Aorta (tissue), 5 donors: ENCODE measurements around the gene S100Z. TPM values are rescaled to one million over a fixed set of nuclear protein-coding genes. Genes with fewer than 3 reads are reported as not detected.

Source experiments
- ATAC-seq: fragments of 200-7000 bp; cut with Tn5 transposase; one replicate; pipeline ENCODE4 v1.9.1; 2022; ENCODE audit warnings: moderate library complexity; ENCODE audit not compliant: low FRiP score
- DNase-seq, 2 donors: peaks; one replicate each; pipeline ENCODE4 v3.0.0-alpha.2; 2020
- H3K27ac ChIP-seq, 2 donors: one replicate each; pipeline ENCODE4 v1.5.1; 2013; ENCODE audit warnings: low read length in 2 of 2, mild to moderate bottlenecking in 2 of 2, moderate library complexity in 2 of 2, control low read depth in 1 of 2, inconsistent platforms in 1 of 2, low read depth in 1 of 2
- H3K27me3 ChIP-seq, 2 donors: one replicate each; pipeline ENCODE4 v1.6.1; 2013; ENCODE audit warnings: control low read depth in 1 of 2, low read length in 1 of 2, mild to moderate bottlenecking in 1 of 2, moderate library complexity in 1 of 2; ENCODE audit not compliant: insufficient read depth in 2 of 2, control insufficient read depth in 1 of 2
- H3K36me3 ChIP-seq, 2 donors: one replicate each; pipeline ENCODE4 v1.6.1; 2013; ENCODE audit warnings: control low read depth in 1 of 2, low read length in 1 of 2, mild to moderate bottlenecking in 1 of 2; ENCODE audit not compliant: insufficient read depth in 2 of 2, control insufficient read depth in 1 of 2
- H3K4me1 ChIP-seq, 2 donors: one replicate each; pipeline ENCODE4 v1.6.1; 2013; ENCODE audit warnings: low read length in 2 of 2, control low read depth in 1 of 2, mild to moderate bottlenecking in 1 of 2, moderate library complexity in 1 of 2; ENCODE audit not compliant: insufficient read depth in 2 of 2, control insufficient read depth in 1 of 2
- H3K4me3 ChIP-seq, 2 donors: one replicate each; pipeline ENCODE4 v1.5.1; 2013; ENCODE audit warnings: low read length in 2 of 2, control low read depth in 1 of 2, mild to moderate bottlenecking in 1 of 2
- H3K9me3 ChIP-seq: one replicate; pipeline ENCODE4 v1.6.1; 2013; ENCODE audit warnings: mild to moderate bottlenecking, low read length; ENCODE audit not compliant: control insufficient read depth
- WGBS, 2 donors: extraction: QIAGEN DNeasy Blood & Tissue Kit; methylation state at CpG; one replicate each; pipeline ENCODE4 v1.1.7; 2013; 5-methylcytosine and 5-hydroxymethylcytosine counted together
- intact Hi-C, 2 donors: fragments of 100-400 bp; cut with DNase I; formaldehyde crosslinking; loops; one replicate each; pipeline versions ENCODE4 v1.14.2 to v1.15.0; 2022
- polyA plus RNA-seq, 2 donors: library from polyadenylated mRNA; stranded (reverse); fragments of 200-250 nt; gene quantifications; one replicate each; pipeline ENCODE4 v1.2.3, GENCODE V29; 2013
- total RNA-seq, 2 donors: library from RNA; stranded (reverse); fragmentation: NEBNext Ultra II Directional; extraction: Animal tissue kit (Norgen Biotek cat#: 25700); gene quantifications; one replicate each; pipeline ENCODE4 v1.2.1, GENCODE V29; 2021
- donor health status: healthy with polysubstance abuse.
- donor health status: Bipolar disorder and iron deficiency.
- donor health status: DM: no; HTN: no; CAD: no.
- donor health status: DM: no; HTN: no; CAD: no.
- donor health status: DM: yes; HTN: yes; CAD: no.

S100Z gene
- total and polyA plus RNA-seq, 4 donors = 0.68 to 0.87 TPM; not detected in 2

GRCh38 chr5:76926329-76927105 is 76.7 kb downstream of the S100Z start:
- H3K4me1 ChIP-seq = no peaks in the 10 kb centered on the region
- H3K4me3 ChIP-seq = no peak overlapping the region
- H3K36me3 ChIP-seq = no peaks in the 10 kb centered on the region
- no peak overlapping the region for H3K27ac ChIP-seq
- 54 to 56% methylated on average over 6 of the region's 6 CpGs for WGBS, 2 donors
- H3K9me3 ChIP-seq = no peaks in the 10 kb centered on the region
- no peak for DNase-seq
- intact Hi-C loops = no loop called here
- H3K27me3 ChIP-seq = peaks cover 0 to 4% of the 10 kb centered on the region in 2 donors
- ATAC-seq = no peak

- H3K9me3 ChIP-seq = no peaks in the 10 kb centered on the region
- intact Hi-C loops = no loop called here
- no peak overlapping the region for H3K27ac ChIP-seq
- peaks cover 0 to 4% of the 10 kb centered on the region in 2 donors for H3K27me3 ChIP-seq
- no peak for DNase-seq
- 62 to 74% methylated on average over 4 of the region's 4 CpGs for WGBS, 2 donors
- no peak for ATAC-seq
- H3K4me1 ChIP-seq = no peaks in the 10 kb centered on the region
- H3K4me3 ChIP-seq = no peak overlapping the region
- H3K36me3 ChIP-seq = no peaks in the 10 kb centered on the region
Observed at GRCh38 chr5:76927961-76928360, 78.1 kb downstream of the S100Z start.

- Histone ChIP-seq H3K4me1 (no peaks in the 10 kb centered on the region), H3K36me3 (no peaks in the 10 kb centered on the region), H3K27ac (no peak overlapping the region), H3K9me3 (peaks cover 1% of the 10 kb centered on the region), H3K27me3 (peaks cover 0 to 4% of the 10 kb centered on the region in 2 donors), H3K4me3 (no peak overlapping the region)
- WGBS, 2 donors = 62 to 68% methylated on average over 4 of the region's 4 CpGs
- intact Hi-C loops = no loop called here
- ATAC-seq (no peak), DNase-seq (no peak)
Observed at GRCh38 chr5:76930083-76930482, 80.3 kb downstream of the S100Z start.

- H3K4me1 ChIP-seq = no peaks in the 10 kb centered on the region
- intact Hi-C loops = no loop called here
- no peak for DNase-seq
Observed at GRCh38 chr5:76938177-76938576, 88.4 kb downstream of the S100Z start.

GRCh38 chr5:76941000-76941399 is 91.2 kb downstream of the S100Z start:
- ATAC-seq = no peak
- H3K4me3 ChIP-seq = no peak overlapping the region
- no peak overlapping the region for H3K27ac ChIP-seq
- no peaks in the 10 kb centered on the region for H3K36me3 ChIP-seq
- H3K27me3 ChIP-seq = no peaks in the 10 kb centered on the region
- WGBS, 2 donors = 78 to 86% methylated on average over 4 of the region's 4 CpGs
- no peak for DNase-seq
- H3K4me1 ChIP-seq = no peaks in the 10 kb centered on the region
- H3K9me3 ChIP-seq = no peaks in the 10 kb centered on the region
- intact Hi-C loops = no loop called here

More at GRCh38 chr5:76938177-76938576, 88.4 kb downstream of the S100Z start:
- Histone ChIP-seq H3K4me3 (no peak overlapping the region), H3K27me3 (no peaks in the 10 kb centered on the region), H3K27ac (no peak overlapping the region), H3K9me3 (peaks cover 1% of the 10 kb centered on the region), H3K36me3 (no peaks in the 10 kb centered on the region)
- ATAC-seq = no peak

GRCh38 chr5:76941442-76941841 is 91.6 kb downstream of the S100Z start:
- intact Hi-C loops = no loop called here
- H3K27ac ChIP-seq = no peak overlapping the region

GRCh38 chr5:76942581-76942980 is 92.8 kb downstream of the S100Z start:
- H3K36me3 ChIP-seq = no peaks in the 10 kb centered on the region
- H3K4me3 ChIP-seq = no peak overlapping the region
- WGBS, 2 donors = 47 to 60% methylated on average over 1 of the region's 1 CpG
- DNase-seq (no peak), ATAC-seq (no peak)
- no peak overlapping the region for H3K27ac ChIP-seq
- H3K9me3 ChIP-seq = no peaks in the 10 kb centered on the region
- no peaks in the 10 kb centered on the region for H3K27me3 ChIP-seq
- no peaks in the 10 kb centered on the region for H3K4me1 ChIP-seq
- intact Hi-C loops = no loop called here

More at GRCh38 chr5:76941442-76941841, 91.6 kb downstream of the S100Z start:
- H3K27me3 ChIP-seq = no peaks in the 10 kb centered on the region
- no peak overlapping the region for H3K4me3 ChIP-seq
- no peaks in the 10 kb centered on the region for H3K36me3 ChIP-seq
- no peaks in the 10 kb centered on the region for H3K9me3 ChIP-seq
- H3K4me1 ChIP-seq = no peaks in the 10 kb centered on the region
- 88 to 95% methylated on average over 3 of the region's 3 CpGs for WGBS, 2 donors
- DNase-seq = no peak
- no peak for ATAC-seq

- intact Hi-C loops = no loop called here
- no peak for ATAC-seq
- WGBS, 2 donors = 53 to 60% methylated on average over 3 of the region's 3 CpGs
Observed at GRCh38 chr5:76943006-76943405, 93.2 kb downstream of the S100Z start.

GRCh38 chr5:76944638-76945037 is 94.8 kb downstream of the S100Z start:
- intact Hi-C loops = no loop called here
- Histone ChIP-seq H3K9me3 (no peaks in the 10 kb centered on the region), H3K27me3 (no peaks in the 10 kb centered on the region), H3K36me3 (no peaks in the 10 kb centered on the region), H3K4me3 (no peak overlapping the region), H3K4me1 (no peaks in the 10 kb centered on the region), H3K27ac (no peak overlapping the region)
- 56 to 67% methylated on average over 5 of the region's 5 CpGs for WGBS, 2 donors
- no peak for DNase-seq
- ATAC-seq = no peak

More at GRCh38 chr5:76943006-76943405, 93.2 kb downstream of the S100Z start:
- H3K4me3 ChIP-seq = no peak overlapping the region
- H3K36me3 ChIP-seq = no peaks in the 10 kb centered on the region
- no peak for DNase-seq
- no peaks in the 10 kb centered on the region for H3K9me3 ChIP-seq
- no peaks in the 10 kb centered on the region for H3K27me3 ChIP-seq
- no peak overlapping the region for H3K27ac ChIP-seq
- no peaks in the 10 kb centered on the region for H3K4me1 ChIP-seq
